ENCODE results near the gene CPPED1.

DNA sequence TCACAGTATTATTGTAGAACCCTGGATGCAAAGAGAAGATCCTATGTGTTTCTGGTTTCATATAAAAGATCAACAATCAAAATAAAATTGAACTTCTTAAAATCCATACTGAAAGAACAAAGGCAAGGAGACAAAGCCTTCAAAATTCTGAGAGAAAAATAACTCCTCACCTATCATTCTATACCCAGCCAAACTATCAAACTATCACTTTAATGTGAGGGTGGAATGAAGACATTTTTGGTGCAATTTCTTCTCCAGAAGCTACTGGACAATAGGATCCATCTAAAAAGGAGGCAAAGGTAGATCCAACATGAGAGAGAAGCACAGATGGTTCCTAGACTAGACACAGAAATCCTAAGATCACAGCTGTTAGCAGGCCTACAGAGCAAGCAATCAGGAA, 71.1 kb downstream of the CPPED1 start:
- TF ChIP-seq POLR2A (IDR thresholded peaks at IDR 0.05) = no peak
- no peak for TF ChIP-seq POLR2AphosphoS5 (IDR thresholded peaks at IDR 0.05)
- TF ChIP-seq, protein P1, sequence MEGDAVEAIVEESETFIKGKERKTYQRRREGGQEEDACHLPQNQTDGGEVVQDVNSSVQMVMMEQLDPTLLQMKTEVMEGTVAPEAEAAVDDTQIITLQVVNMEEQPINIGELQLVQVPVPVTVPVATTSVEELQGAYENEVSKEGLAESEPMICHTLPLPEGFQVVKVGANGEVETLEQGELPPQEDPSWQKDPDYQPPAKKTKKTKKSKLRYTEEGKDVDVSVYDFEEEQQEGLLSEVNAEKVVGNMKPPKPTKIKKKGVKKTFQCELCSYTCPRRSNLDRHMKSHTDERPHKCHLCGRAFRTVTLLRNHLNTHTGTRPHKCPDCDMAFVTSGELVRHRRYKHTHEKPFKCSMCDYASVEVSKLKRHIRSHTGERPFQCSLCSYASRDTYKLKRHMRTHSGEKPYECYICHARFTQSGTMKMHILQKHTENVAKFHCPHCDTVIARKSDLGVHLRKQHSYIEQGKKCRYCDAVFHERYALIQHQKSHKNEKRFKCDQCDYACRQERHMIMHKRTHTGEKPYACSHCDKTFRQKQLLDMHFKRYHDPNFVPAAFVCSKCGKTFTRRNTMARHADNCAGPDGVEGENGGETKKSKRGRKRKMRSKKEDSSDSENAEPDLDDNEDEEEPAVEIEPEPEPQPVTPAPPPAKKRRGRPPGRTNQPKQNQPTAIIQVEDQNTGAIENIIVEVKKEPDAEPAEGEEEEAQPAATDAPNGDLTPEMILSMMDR (IDR thresholded peaks at IDR 0.05) = no peak
- no peak for TF ChIP-seq EP300 (IDR thresholded peaks at IDR 0.05)

Measured in gastroesophageal sphincter (tissue), 3 donors.